B cell (primary cell): Measurements from ENCODE around the gene C6orf89. TPM values are rescaled to one million over a fixed set of nuclear protein-coding genes. Genes with fewer than 3 reads are reported as not detected.

ENCODE experiments used
- ATAC-seq: fragments of 200-7000 bp; cut with Tn5 transposase; one replicate; pipeline ENCODE4 v1.10.0; 2021; ENCODE audit warnings: low read depth, mild to moderate bottlenecking, moderate number of reproducible peaks, moderate library complexity
- CTCF ChIA-PET: fragments of 350-600 bp; sonication (Branson Sonifier 250); formaldehyde crosslinking; loops from one replicate; lab custom pipeline; 2021; ENCODE audit warnings: antibody characterized with exemption, inconsistent platforms; lab: Charles Lee
- POLR2A ChIA-PET: fragments of 350-600 bp; sonication (Branson Sonifier 250); formaldehyde crosslinking; loops from one replicate; lab custom pipeline; 2021; ENCODE audit warnings: antibody characterized with exemption; lab: Charles Lee
- DNase-seq: peaks from one replicate; pipeline ENCODE4 v3.0.0; 2013
- H2AFZ ChIP-seq: 2 replicates; pipeline ENCODE4 v1.6.1; 2012; ENCODE audit warnings: mild to moderate bottlenecking, low read depth, low read length; ENCODE audit not compliant: insufficient read depth, poor library complexity, severe bottlenecking
- H3K27ac ChIP-seq, 2 donors: 1 replicate in 1 of 2; 2 replicates in 1 of 2; pipeline ENCODE4 v1.5.1; 2012 to 2013; ENCODE audit warnings: low read length in 2 of 2, mild to moderate bottlenecking in 2 of 2, moderate library complexity in 1 of 2
- H3K27me3 ChIP-seq, 4 experiments: fragments of 200-600 bp in 1 of 4; sonication (generic) in 1 of 4; replicated peaks in 1 of 4; 1 replicate in 2 of 4; 2 replicates in 2 of 4; pipeline versions ENCODE4 v1.6.1 to v1.7.0; 2013 to 2016; ENCODE audit warnings: low read length in 3 of 4, mild to moderate bottlenecking in 2 of 4, mixed read lengths in 1 of 4, moderate library complexity in 1 of 4; ENCODE audit not compliant: insufficient read depth in 4 of 4, control insufficient read depth in 3 of 4; ENCODE audit errors: control extremely low read depth in 1 of 4
- H3K36me3 ChIP-seq, 2 experiments: replicated peaks in 1 of 2; 1 replicate in 1 of 2; 2 replicates in 1 of 2; pipeline versions ENCODE4 v1.6.1 to v1.7.1; 2013; ENCODE audit warnings: low read length in 1 of 2; ENCODE audit not compliant: insufficient read depth in 2 of 2, control insufficient read depth in 1 of 2; ENCODE audit errors: control extremely low read depth in 1 of 2, extremely low read depth in 1 of 2
- H3K4me1 ChIP-seq, 2 donors: fragments of 200-600 bp in 1 of 2; sonication (generic) in 1 of 2; 1 replicate in 1 of 2; 2 replicates in 1 of 2; pipeline versions ENCODE4 v1.5.1 to v1.6.1; 2013 to 2017; ENCODE audit warnings: low read length in 2 of 2; ENCODE audit not compliant: control insufficient read depth in 2 of 2, insufficient read depth in 2 of 2
- H3K4me2 ChIP-seq: replicated peaks from 2 replicates; pipeline ENCODE3; 2012; ENCODE audit warnings: mild to moderate bottlenecking, low read depth, low read length; ENCODE audit not compliant: poor library complexity, severe bottlenecking
- H3K4me3 ChIP-seq, 5 experiments: fragments of 200-600 bp in 1 of 5; sonication (generic) in 1 of 5; 1 replicate in 3 of 5; 2 replicates in 2 of 5; pipeline versions ENCODE4 v1.5.1 to v1.7.0; 2011 to 2016; ENCODE audit warnings: low read length in 4 of 5, mild to moderate bottlenecking in 4 of 5, low read depth in 2 of 5, control low read depth in 1 of 5, moderate library complexity in 1 of 5; ENCODE audit not compliant: insufficient read depth in 1 of 5; ENCODE audit errors: control extremely low read depth in 1 of 5, extremely low read depth in 1 of 5
- H3K79me2 ChIP-seq: fragments of 200-600 bp; sonication (generic); one replicate; pipeline ENCODE4 v1.6.0; 2016; ENCODE audit warnings: low read length; ENCODE audit not compliant: control insufficient read depth, insufficient read depth
- H3K9ac ChIP-seq: fragments of 200-600 bp; sonication (generic); 2 replicates; pipeline ENCODE4 v1.6.1; 2017; ENCODE audit warnings: mild to moderate bottlenecking, low read length, moderate library complexity
- H3K9me3 ChIP-seq, 3 donors: one replicate each; pipeline versions ENCODE4 v1.6.1 to v1.7.1; 2013; ENCODE audit warnings: low read length in 2 of 3; ENCODE audit not compliant: control insufficient read depth in 2 of 3, insufficient read depth in 1 of 3; ENCODE audit errors: control extremely low read depth in 1 of 3
- H4K20me1 ChIP-seq: 2 replicates; pipeline ENCODE4 v1.6.0; 2012; ENCODE audit warnings: mild to moderate bottlenecking, low read length; ENCODE audit not compliant: insufficient read depth, control insufficient read depth, poor library complexity, severe bottlenecking
- H3K27ac Mint-ChIP-seq: one replicate; pipeline ENCODE4 v1.8.0; 2021; ENCODE audit warnings: mixed read lengths
- H3K27me3 Mint-ChIP-seq: one replicate; pipeline ENCODE4 v1.8.0; 2021; ENCODE audit warnings: mixed read lengths
- H3K4me1 Mint-ChIP-seq: one replicate; pipeline ENCODE4 v1.8.0; 2021; ENCODE audit warnings: mixed read lengths
- H3K4me3 Mint-ChIP-seq: one replicate; pipeline ENCODE4 v1.8.0; 2021; ENCODE audit warnings: mixed read lengths
- H3K9me3 Mint-ChIP-seq: one replicate; pipeline ENCODE4 v1.8.0; 2022; ENCODE audit warnings: mixed read lengths; ENCODE audit not compliant: insufficient read depth
- EZH2 ChIP-seq: IDR thresholded peaks from 2 replicates; pipeline ENCODE4 v1.6.1; 2012; ENCODE audit warnings: borderline replicate concordance, low read depth, mild to moderate bottlenecking, moderate library complexity, low read length; ENCODE audit not compliant: insufficient read depth, poor library complexity, severe bottlenecking
- WGBS: methylation state at CpG from one replicate; pipeline ENCODE4 v1.1.5; 2013; ENCODE audit warnings: missing lambda C conversion rate; ENCODE audit not compliant: insufficient coverage; 5-methylcytosine and 5-hydroxymethylcytosine counted together
- intact Hi-C: fragments of 100-400 bp; cut with micrococcal nuclease; formaldehyde crosslinking; loops from one replicate; pipeline ENCODE4 v1.10.0; 2022
- polyA plus RNA-seq: library from polyadenylated mRNA; depleted of rRNA; stranded (reverse); fragments of >200 nt; gene quantifications from 2 replicates; pipeline ENCODE4 v1.2.3, GENCODE V29; 2012
- total RNA-seq, 2 donors: library from RNA; stranded (reverse); fragments of 120-200 nt in 1 of 2; gene quantifications; 1 replicate in 1 of 2; 2 replicates in 1 of 2; pipeline versions ENCODE4 v1.2.3 to v1.2.4, GENCODE V29; 2013 to 2022
- TF ChIP-seq, protein P1 (sequence below): fragments of 200-600 bp; IDR thresholded peaks from one replicate; pipeline ENCODE4 v1.8.0; 2022; ENCODE audit warnings: antibody characterized with exemption, mild to moderate bottlenecking

C6orf89 gene
- total and polyA plus RNA-seq, 2 donors (not counting 1 experiment from before 2014, with no cell fraction given): 13.0 to 35.3 TPM

DNA sequence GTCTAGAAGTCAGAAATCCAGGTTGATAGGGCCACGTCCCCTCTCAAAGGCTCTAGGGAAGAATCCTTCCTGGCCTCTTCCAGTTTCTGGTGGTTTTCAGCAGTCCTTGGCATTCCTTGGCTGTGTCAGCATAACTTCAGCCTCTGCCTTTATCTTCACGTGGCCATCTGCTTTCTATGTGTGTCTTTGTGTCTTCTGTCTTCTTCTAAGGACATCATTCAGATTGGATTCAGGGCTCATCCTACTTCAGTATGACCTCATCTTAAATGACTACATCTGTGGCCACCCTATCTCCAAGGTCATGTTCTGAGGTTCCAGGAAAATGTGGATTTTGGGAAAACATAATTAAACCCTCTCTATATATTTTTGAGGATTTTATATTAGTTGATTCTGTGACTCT, 23.0 kb downstream of the C6orf89 start:
- DNase-seq (no peak), ATAC-seq (no peak)
- H3K4me2 ChIP-seq: no peak overlapping the region

DNA sequence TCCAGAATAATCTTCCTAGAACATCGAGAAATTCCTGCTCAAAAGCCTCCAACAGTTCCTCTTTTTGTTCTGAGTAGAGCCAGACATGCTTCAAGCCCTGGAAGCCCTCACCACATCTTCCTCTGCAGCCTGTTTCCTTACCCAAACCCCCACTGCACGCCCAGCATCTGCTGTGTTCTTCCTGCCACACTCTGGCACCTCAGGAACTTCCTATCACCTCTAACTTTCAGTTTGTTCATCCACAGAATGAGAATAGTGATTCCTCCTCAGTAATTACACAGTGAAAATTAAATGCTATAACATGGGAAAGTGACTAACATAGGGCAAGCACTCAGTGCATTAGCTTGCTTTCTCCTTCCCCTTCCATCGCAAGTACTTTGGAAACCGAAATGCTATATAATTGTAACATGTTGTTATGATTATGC, 26.3 kb downstream of the C6orf89 start:
- H3K9me3 ChIP-seq: no peaks in the 10 kb centered on the region
- H3K36me3 ChIP-seq: peaks cover 0 to 68% of the 10 kb centered on the region in 2 experiments
- Mint-ChIP-seq H3K27ac (peak overlapping the region; percentile 54), H3K9me3 (no peaks in the 10 kb centered on the region), H3K4me3 (peak overlapping the region; percentile 12), H3K27me3 (no peaks in the 10 kb centered on the region), H3K4me1 (peaks cover 14% of the 10 kb centered on the region)
- POLR2A ChIA-PET: no interaction called here
- CTCF ChIA-PET: interaction anchor here (1.6 to 2.8 kb wide), 2 partner anchors 106 to 297 kb away, joined by 4 to 9 read pairs; no protein-coding TSS in a partner anchor
- intact Hi-C loops: no loop called here
- H3K4me1 ChIP-seq: peaks cover 13 to 16% of the 10 kb centered on the region in 2 donors
- H3K9ac ChIP-seq: no peak overlapping the region
- no peak overlapping the region for H2AFZ ChIP-seq
- no peaks in the 10 kb centered on the region for H4K20me1 ChIP-seq
- WGBS: 7% methylated on average over 1 of the region's 4 CpGs
- H3K79me2 ChIP-seq: peaks cover 15% of the 10 kb centered on the region
- DNase-seq (peak; percentile 16), ATAC-seq (no peak)
- no peak overlapping the region for H3K4me3 ChIP-seq
- no peaks in the 10 kb centered on the region for H3K27me3 ChIP-seq
- peak overlapping the region; percentile 28 for H3K4me2 ChIP-seq
- H3K27ac ChIP-seq: no peak overlapping the region
- TF ChIP-seq, protein P1, sequence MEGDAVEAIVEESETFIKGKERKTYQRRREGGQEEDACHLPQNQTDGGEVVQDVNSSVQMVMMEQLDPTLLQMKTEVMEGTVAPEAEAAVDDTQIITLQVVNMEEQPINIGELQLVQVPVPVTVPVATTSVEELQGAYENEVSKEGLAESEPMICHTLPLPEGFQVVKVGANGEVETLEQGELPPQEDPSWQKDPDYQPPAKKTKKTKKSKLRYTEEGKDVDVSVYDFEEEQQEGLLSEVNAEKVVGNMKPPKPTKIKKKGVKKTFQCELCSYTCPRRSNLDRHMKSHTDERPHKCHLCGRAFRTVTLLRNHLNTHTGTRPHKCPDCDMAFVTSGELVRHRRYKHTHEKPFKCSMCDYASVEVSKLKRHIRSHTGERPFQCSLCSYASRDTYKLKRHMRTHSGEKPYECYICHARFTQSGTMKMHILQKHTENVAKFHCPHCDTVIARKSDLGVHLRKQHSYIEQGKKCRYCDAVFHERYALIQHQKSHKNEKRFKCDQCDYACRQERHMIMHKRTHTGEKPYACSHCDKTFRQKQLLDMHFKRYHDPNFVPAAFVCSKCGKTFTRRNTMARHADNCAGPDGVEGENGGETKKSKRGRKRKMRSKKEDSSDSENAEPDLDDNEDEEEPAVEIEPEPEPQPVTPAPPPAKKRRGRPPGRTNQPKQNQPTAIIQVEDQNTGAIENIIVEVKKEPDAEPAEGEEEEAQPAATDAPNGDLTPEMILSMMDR: no peak
- no peak for TF ChIP-seq EZH2

More for the DNA sequence above, 23.0 kb downstream of the C6orf89 start:
- Histone ChIP-seq H3K27ac (no peak overlapping the region), H3K9me3 (no peaks in the 10 kb centered on the region), H4K20me1 (no peaks in the 10 kb centered on the region), H3K9ac (no peak overlapping the region), H3K36me3 (peaks cover 2 to 66% of the 10 kb centered on the region in 2 experiments), H3K4me3 (no peak overlapping the region), H2AFZ (no peak overlapping the region), H3K79me2 (peaks cover 17% of the 10 kb centered on the region), H3K27me3 (no peaks in the 10 kb centered on the region), H3K4me1 (peaks cover 13% of the 10 kb centered on the region in 2 donors)
- Mint-ChIP-seq H3K4me3 (no peak overlapping the region), H3K27me3 (no peaks in the 10 kb centered on the region), H3K9me3 (no peaks in the 10 kb centered on the region), H3K27ac (no peak overlapping the region), H3K4me1 (peaks cover 14% of the 10 kb centered on the region)
- TF ChIP-seq, protein P1: no peak
- TF ChIP-seq EZH2: no peak
- CTCF ChIA-PET: interaction anchor here (1.4 to 1.5 kb wide), 2 partner anchors 109 kb away, joined by 3 read pairs; no protein-coding TSS in a partner anchor
- 100% methylated on average over 1 of the region's 2 CpGs for WGBS
- intact Hi-C loops: no loop called here
- POLR2A ChIA-PET: no interaction called here
